GM23248 (cell line): Measurements from ENCODE around the gene ACTR2. TPM values are rescaled to one million over a fixed set of nuclear protein-coding genes. Genes with fewer than 3 reads are reported as not detected.
"Not testable (repeated sequence)": the region's sequence is repeated elsewhere in the genome, so short reads cannot be mapped to it uniquely, and the experiment has no call there.

Experiments
- DNase-seq: peaks from one replicate; pipeline ENCODE4 v3.0.0-alpha.2; 2015
- H2AFZ ChIP-seq: fragments of 200-600 bp; sonication (generic); 2 replicates; pipeline ENCODE4 v1.6.1; 2016; ENCODE audit warnings: antibody characterized with exemption
- H3F3A ChIP-seq: fragments of 200-600 bp; sonication (generic); 2 replicates; pipeline ENCODE4 v1.6.1; 2016; ENCODE audit warnings: mild to moderate bottlenecking, antibody characterized with exemption, mixed run types; ENCODE audit not compliant: insufficient read depth
- H3K27ac ChIP-seq: fragments of 200-600 bp; sonication (generic); 2 replicates; pipeline ENCODE4 v1.5.1; 2016; ENCODE audit warnings: mild to moderate bottlenecking
- H3K27me3 ChIP-seq: fragments of 200-600 bp; sonication (generic); replicated peaks from 2 replicates; pipeline ENCODE4 v1.6.1; 2016; ENCODE audit warnings: mild to moderate bottlenecking; ENCODE audit not compliant: insufficient read depth
- H3K36me3 ChIP-seq: fragments of 200-600 bp; sonication (generic); 2 replicates; pipeline ENCODE4 v1.6.1; 2016; ENCODE audit warnings: low read depth, mild to moderate bottlenecking
- H3K4me1 ChIP-seq: fragments of 200-600 bp; sonication (generic); 2 replicates; pipeline ENCODE4 v1.6.1; 2016; ENCODE audit warnings: mild to moderate bottlenecking; ENCODE audit not compliant: insufficient read depth
- H3K4me2 ChIP-seq: fragments of 200-600 bp; sonication (generic); one replicate; pipeline ENCODE4 v1.6.1; 2016; ENCODE audit warnings: mild to moderate bottlenecking; ENCODE audit not compliant: unreplicated experiment
- H3K4me3 ChIP-seq: fragments of 200-600 bp; sonication (generic); 2 replicates; pipeline ENCODE4 v1.5.1; 2016; ENCODE audit warnings: mild to moderate bottlenecking
- H3K79me2 ChIP-seq: fragments of 200-600 bp; sonication (generic); 2 replicates; pipeline ENCODE4 v1.6.1; 2016; ENCODE audit warnings: mild to moderate bottlenecking; ENCODE audit not compliant: insufficient read depth
- H3K9ac ChIP-seq: fragments of 200-600 bp; sonication (generic); 2 replicates; pipeline ENCODE4 v1.6.1; 2016; ENCODE audit warnings: mild to moderate bottlenecking
- H3K9me2 ChIP-seq: fragments of 200-600 bp; sonication (generic); 2 replicates; pipeline ENCODE4 v1.6.1; 2016; ENCODE audit warnings: mixed run types, mild to moderate bottlenecking, moderate library complexity; ENCODE audit not compliant: insufficient read depth
- H3K9me3 ChIP-seq: fragments of 200-600 bp; sonication (generic); one replicate; pipeline ENCODE4 v1.6.1; 2017; ENCODE audit warnings: low read depth
- H4K20me1 ChIP-seq: fragments of 200-600 bp; sonication (generic); 2 replicates; pipeline ENCODE4 v1.6.0; 2016; ENCODE audit not compliant: insufficient read depth
- EZH2 ChIP-seq: fragments of 200-600 bp; sonication (generic); IDR thresholded peaks from 2 replicates; pipeline ENCODE4 v1.6.1; 2018; ENCODE audit warnings: antibody characterized with exemption, mild to moderate bottlenecking; ENCODE audit not compliant: insufficient read depth, poor library complexity, severe bottlenecking
- EZH2phosphoT487 ChIP-seq: fragments of 200-600 bp; sonication (generic); IDR thresholded peaks from 2 replicates; pipeline ENCODE4 v1.6.1; 2018; ENCODE audit warnings: antibody characterized with exemption, moderate library complexity, mild to moderate bottlenecking, low read depth; ENCODE audit not compliant: insufficient read depth
- WGBS, 2 experiments: methylation state at CpG; one replicate each; pipeline ENCODE4 v1.1.6; 2015 to 2017; ENCODE audit warnings: low lambda C conversion rate in 2 of 2, low coverage in 1 of 2; ENCODE audit errors: missing lambda C conversion rate in 2 of 2; 5-methylcytosine and 5-hydroxymethylcytosine counted together
- in situ Hi-C: fragments of 300-500 bp; cut with MboI; formaldehyde crosslinking; loops from 2 replicates; pipeline ENCODE4 v1.15.0; 2020
- polyA plus RNA-seq: library from polyadenylated mRNA; unstranded; fragments of >200 nt; fragmentation: Nextera tagmentation; extraction: Ambion mirVana; gene quantifications from 2 replicates; pipeline ENCODE4 v1.2.1, GENCODE V29; 2016
- total RNA-seq: library from RNA; depleted of rRNA; stranded (reverse); fragments of >200 nt; shearing (Covaris generic); gene quantifications from 2 replicates; pipeline ENCODE4 v1.2.3, GENCODE V29; 2014

The ACTR2 gene
- total and polyA plus RNA-seq, 2 experiments from 2014 or later: 126 to 161 TPM

DNA sequence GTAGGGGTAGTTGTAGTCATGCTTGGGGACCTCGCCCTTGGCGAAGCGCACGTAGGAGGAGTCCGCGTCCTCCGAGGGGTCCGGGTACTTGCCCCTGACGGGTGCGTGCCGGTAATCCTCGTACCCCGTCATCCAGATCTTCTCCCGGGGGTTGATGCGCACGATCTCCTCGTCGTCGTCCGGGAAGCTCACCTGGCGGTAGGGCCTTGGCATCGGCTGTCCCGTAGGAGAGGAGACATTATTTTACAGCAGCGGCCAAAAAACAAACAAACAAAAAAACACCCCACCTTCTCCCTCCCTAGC is 86.3 kb downstream of the ACTR2 start:
- in situ Hi-C loops: no loop called here
- peaks cover 36% of the 10 kb centered on the region for H3K79me2 ChIP-seq
- H2AFZ ChIP-seq: no peak overlapping the region
- peaks cover 3% of the 10 kb centered on the region for H3F3A ChIP-seq
- no peak overlapping the region for H3K9ac ChIP-seq
- H4K20me1 ChIP-seq: no peaks in the 10 kb centered on the region
- TF ChIP-seq EZH2phosphoT487: no peak
- no peak for TF ChIP-seq EZH2
- no peak for DNase-seq
- 98 to 100% methylated on average over 20 to 24 of the region's 24 CpGs for WGBS, 2 experiments
- H3K9me2 ChIP-seq: no peaks in the 10 kb centered on the region
- no peaks in the 10 kb centered on the region for H3K4me1 ChIP-seq
- no peaks in the 10 kb centered on the region for H3K9me3 ChIP-seq
- no peak overlapping the region for H3K4me3 ChIP-seq
- H3K4me2 ChIP-seq: no peak overlapping the region
- no peaks in the 10 kb centered on the region for H3K27me3 ChIP-seq
- H3K27ac ChIP-seq: no peak overlapping the region
- peaks cover 23% of the 10 kb centered on the region for H3K36me3 ChIP-seq

DNA sequence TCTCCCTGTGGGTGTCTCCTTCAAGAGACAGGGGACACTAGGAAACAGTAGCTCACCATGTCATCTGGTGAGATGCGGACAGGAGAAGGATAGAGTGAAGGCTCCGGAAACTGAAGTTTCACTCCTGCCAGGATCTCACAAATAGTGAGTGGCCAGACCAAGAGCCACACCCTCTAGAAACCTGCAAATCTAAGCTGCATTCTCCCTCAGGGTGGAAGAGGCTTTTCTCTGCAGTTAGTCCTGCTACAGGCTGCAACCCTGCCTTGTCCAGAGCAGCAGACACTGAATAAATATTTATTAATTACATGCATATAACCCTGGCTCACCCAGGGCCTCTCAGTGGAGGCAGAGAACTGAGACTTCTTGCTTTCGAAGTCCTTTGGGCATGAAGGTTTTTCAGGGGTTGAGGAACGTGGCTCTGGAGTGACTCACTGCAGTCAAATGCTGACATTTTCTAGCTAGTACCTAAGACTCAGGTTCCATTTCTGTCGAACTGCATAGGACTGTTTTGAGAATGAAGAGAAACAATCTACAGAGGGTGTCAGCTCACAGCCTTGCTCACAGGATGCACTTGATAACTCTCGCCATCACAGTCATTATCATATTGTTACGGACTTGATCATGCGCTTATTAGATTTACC is 87.3 kb downstream of the ACTR2 start:
- TF ChIP-seq EZH2phosphoT487 (no peak), EZH2 (no peak)
- DNase-seq: no peak
- Histone ChIP-seq H3K9me2 (no peaks in the 10 kb centered on the region), H3K4me1 (peaks cover 9% of the 10 kb centered on the region), H3K9me3 (no peaks in the 10 kb centered on the region), H3K4me2 (no peak overlapping the region), H3K27me3 (no peaks in the 10 kb centered on the region), H3F3A (peaks cover 13% of the 10 kb centered on the region), H3K27ac (no peak overlapping the region), H3K79me2 (peaks cover 39% of the 10 kb centered on the region), H2AFZ (no peak overlapping the region), H3K9ac (no peak overlapping the region), H3K36me3 (peaks cover 23% of the 10 kb centered on the region), H4K20me1 (no peaks in the 10 kb centered on the region), H3K4me3 (no peak overlapping the region)
- in situ Hi-C loops: no loop called here
- WGBS, 2 experiments: 91 to 92% methylated on average over 8 of the region's 8 CpGs

DNA sequence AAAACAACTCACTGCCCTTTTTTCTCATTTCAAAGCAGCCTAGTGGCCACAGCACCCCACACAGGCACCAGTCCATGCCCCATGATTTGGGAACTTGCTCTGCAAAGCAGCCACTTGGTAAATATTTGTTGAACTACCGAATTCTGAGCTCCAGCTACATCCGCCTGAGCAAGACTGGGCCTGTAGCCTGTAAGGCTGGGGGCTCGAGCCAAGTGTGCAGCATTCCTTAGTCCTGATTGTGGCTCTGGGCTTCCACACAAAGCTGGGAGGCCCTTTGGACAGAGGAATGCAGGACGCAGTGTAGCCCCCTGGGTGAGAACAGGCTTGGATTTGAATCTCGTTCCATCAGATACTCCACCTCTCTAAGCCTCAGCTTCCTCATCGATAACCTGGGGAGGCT is 88.4 kb downstream of the ACTR2 start:
- Histone ChIP-seq H3K4me1 (peaks cover 20% of the 10 kb centered on the region), H3K9me2 (no peaks in the 10 kb centered on the region), H3K36me3 (peaks cover 17% of the 10 kb centered on the region), H4K20me1 (no peaks in the 10 kb centered on the region), H3K79me2 (peaks cover 39% of the 10 kb centered on the region), H3F3A (peaks cover 23% of the 10 kb centered on the region), H3K27ac (peak overlapping the region; percentile 34), H3K9ac (no peak overlapping the region), H3K9me3 (no peaks in the 10 kb centered on the region), H2AFZ (no peak overlapping the region), H3K4me3 (no peak overlapping the region), H3K27me3 (no peaks in the 10 kb centered on the region), H3K4me2 (no peak overlapping the region)
- no peak for TF ChIP-seq EZH2
- TF ChIP-seq EZH2phosphoT487: no peak
- in situ Hi-C loops: no loop called here
- peak; percentile 76 for DNase-seq
- WGBS, 2 experiments: 33 to 53% methylated on average over 6 of the region's 6 CpGs

DNA sequence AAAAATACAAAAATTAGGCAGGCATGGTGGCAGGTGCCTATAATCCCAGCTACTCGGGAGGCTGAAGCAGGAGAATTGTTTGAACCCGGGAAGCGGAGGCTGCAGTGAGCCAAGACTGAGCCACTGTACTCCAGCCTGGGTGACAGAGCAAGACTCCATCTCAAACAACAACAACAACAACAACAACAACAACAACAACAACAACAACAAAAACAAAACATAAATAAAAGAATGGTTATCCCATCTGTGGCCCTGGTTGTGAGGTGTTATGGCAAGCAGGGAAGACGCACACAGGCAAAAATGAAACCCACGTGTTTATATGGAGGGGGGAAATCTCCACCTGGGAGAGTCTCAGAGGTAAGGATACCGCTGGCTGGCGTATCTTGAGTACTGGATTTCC is 89.7 kb downstream of the ACTR2 start:
- H3K9ac ChIP-seq, H3K9me2 ChIP-seq, in situ Hi-C loops, H3K27ac ChIP-seq, H3K27me3 ChIP-seq, H3K4me2 ChIP-seq, H3K9me3 ChIP-seq, H2AFZ ChIP-seq, DNase-seq, H3K4me3 ChIP-seq, H4K20me1 ChIP-seq: not testable (repeated sequence)
- H3K4me1 ChIP-seq: peaks cover 29% of the 10 kb centered on the region
- peaks cover 39% of the 10 kb centered on the region for H3K79me2 ChIP-seq
- H3F3A ChIP-seq: peaks cover 34% of the 10 kb centered on the region
- H3K36me3 ChIP-seq: peaks cover 12% of the 10 kb centered on the region; the same call in 1 of the 2 replicates
- 92 to 94% methylated on average over 7 of the region's 7 CpGs for WGBS, 2 experiments

DNA sequence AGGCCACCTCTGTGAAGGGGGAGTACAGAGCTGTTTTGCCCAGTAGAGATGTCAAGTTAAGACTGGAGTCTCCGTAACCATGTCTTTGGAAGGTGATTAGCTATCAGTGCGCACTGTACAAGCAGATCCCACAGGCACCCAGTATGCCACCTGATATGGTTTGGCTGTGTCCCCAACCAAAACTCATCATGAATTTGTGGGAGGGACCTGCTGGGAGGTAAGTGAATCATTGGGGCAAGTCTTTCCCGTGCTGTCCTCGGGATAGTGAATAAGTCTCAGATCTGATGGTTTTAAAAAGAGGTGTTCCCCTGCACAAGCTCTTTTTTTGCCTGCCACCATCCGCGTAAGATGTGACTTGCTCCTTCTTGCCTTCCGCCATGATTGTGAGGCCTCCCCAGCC is 90.2 kb downstream of the ACTR2 start:
- no peaks in the 10 kb centered on the region for H4K20me1 ChIP-seq
- no peaks in the 10 kb centered on the region for H3K9me3 ChIP-seq
- H3K9me2 ChIP-seq: no peaks in the 10 kb centered on the region
- no peak overlapping the region for H3K4me2 ChIP-seq
- in situ Hi-C loops: no loop called here
- H2AFZ ChIP-seq: no peak overlapping the region
- H3K9ac ChIP-seq: no peak overlapping the region
- peaks cover 9% of the 10 kb centered on the region; the same call in 1 of the 2 replicates for H3K36me3 ChIP-seq
- WGBS, 2 experiments: 85 to 91% methylated on average over 7 of the region's 7 CpGs
- peaks cover 39% of the 10 kb centered on the region for H3K79me2 ChIP-seq
- H3K4me3 ChIP-seq: no peak overlapping the region
- H3K27me3 ChIP-seq: no peaks in the 10 kb centered on the region
- no peak for TF ChIP-seq EZH2phosphoT487
- no peak for TF ChIP-seq EZH2
- no peak overlapping the region for H3K27ac ChIP-seq
- peaks cover 29% of the 10 kb centered on the region for H3K4me1 ChIP-seq
- peak; percentile 15 for DNase-seq
- H3F3A ChIP-seq: peaks cover 39% of the 10 kb centered on the region
